GM19397 (cell line): Measurements from ENCODE around the gene PTPRR.

Source experiments
- ATAC-seq: cut with Tn5 transposase; IDR thresholded peaks from one replicate; pipeline ENCODE4 v1.9.1; 2021; ENCODE audit warnings: mild to moderate bottlenecking, moderate library complexity; ENCODE audit not compliant: unreplicated experiment

PTPRR gene

GRCh38 chr12:70918321-70918720, 2.2 kb downstream of the PTPRR start:
- no peak for ATAC-seq

- ATAC-seq, result no peak
Measured at GRCh38 chr12:70910666-70911065, 9.9 kb downstream of the PTPRR start.

- no peak for ATAC-seq
Measured at GRCh38 chr12:70908978-70909377, 11.6 kb downstream of the PTPRR start.

GRCh38 chr12:70907412-70907811, 13.1 kb downstream of the PTPRR start:
- no peak for ATAC-seq

- no peak for ATAC-seq
Measured at GRCh38 chr12:70895956-70896355, 24.6 kb downstream of the PTPRR start.

GRCh38 chr12:70892593-70892992, 27.9 kb downstream of the PTPRR start:
- ATAC-seq, result no peak

- no peak for ATAC-seq
Measured at GRCh38 chr12:70890895-70891832, 29.4 kb downstream of the PTPRR start.

GRCh38 chr12:70885956-70886355, 34.6 kb downstream of the PTPRR start:
- ATAC-seq, result no peak

- no peak for ATAC-seq
Measured at GRCh38 chr12:70883855-70884254, 36.7 kb downstream of the PTPRR start.

GRCh38 chr12:70880744-70881143, 39.8 kb downstream of the PTPRR start:
- ATAC-seq, result no peak

- no peak for ATAC-seq
Measured at GRCh38 chr12:70876952-70877351, 43.6 kb downstream of the PTPRR start.

GRCh38 chr12:70875628-70876027, 44.9 kb downstream of the PTPRR start:
- no peak for ATAC-seq

GRCh38 chr12:70854881-70855568, 65.5 kb downstream of the PTPRR start:
- ATAC-seq, result no peak

- no peak for ATAC-seq
Measured at GRCh38 chr12:70854138-70854537, 66.4 kb downstream of the PTPRR start.

- no peak for ATAC-seq
Measured at GRCh38 chr12:70853326-70853725, 67.2 kb downstream of the PTPRR start.

- ATAC-seq, result no peak
Measured at GRCh38 chr12:70852416-70853150, 68.0 kb downstream of the PTPRR start.

GRCh38 chr12:70849265-70849960, 71.1 kb downstream of the PTPRR start:
- ATAC-seq, result no peak

GRCh38 chr12:70847871-70848270, 72.7 kb downstream of the PTPRR start:
- ATAC-seq, result no peak

GRCh38 chr12:70845268-70845667, 75.3 kb downstream of the PTPRR start:
- ATAC-seq, result no peak

GRCh38 chr12:70843363-70843762, 77.2 kb downstream of the PTPRR start:
- no peak for ATAC-seq

GRCh38 chr12:70842942-70843341, 77.6 kb downstream of the PTPRR start:
- ATAC-seq, result no peak
